Upper lobe of right lung (tissue), 1 donor: ENCODE data around the gene CCNY. TPM values are rescaled to one million over a fixed set of nuclear protein-coding genes. Genes with fewer than 3 reads are reported as not detected.

Experiments used
- ATAC-seq: fragments of 200-7000 bp; cut with Tn5 transposase; one replicate; pipeline ENCODE4 v1.9.1; 2020; ENCODE audit warnings: mild to moderate bottlenecking, moderate library complexity
- DNase-seq: peaks from one replicate; pipeline ENCODE4 v3.0.0-alpha.2; 2020
- H3K27ac ChIP-seq: fragments of 200-600 bp; one replicate; pipeline ENCODE4 v1.8.0; 2022
- H3K27me3 ChIP-seq: fragments of 200-600 bp; one replicate; pipeline ENCODE4 v1.8.0; 2022; ENCODE audit warnings: mild to moderate bottlenecking
- H3K36me3 ChIP-seq: fragments of 200-600 bp; one replicate; pipeline ENCODE4 v1.8.0; 2022
- H3K4me1 ChIP-seq: fragments of 200-600 bp; one replicate; pipeline ENCODE4 v1.8.0; 2022
- H3K4me3 ChIP-seq: fragments of 200-600 bp; one replicate; pipeline ENCODE4 v1.8.0; 2022; ENCODE audit warnings: mild to moderate bottlenecking
- H3K9me3 ChIP-seq: fragments of 200-600 bp; one replicate; pipeline ENCODE4 v1.8.0; 2022
- intact Hi-C: fragments of 100-400 bp; cut with DNase I; formaldehyde crosslinking; loops from one replicate; pipeline ENCODE4 v1.11.0; 2022
- total RNA-seq: library from RNA; stranded (reverse); fragmentation: NEBNext Ultra II Directional; extraction: Animal tissue kit (Norgen Biotek cat#: 25700); gene quantifications from one replicate; pipeline ENCODE4 v1.2.1, GENCODE V29; 2021
- TF ChIP-seq, protein P1 (sequence below): fragments of 200-600 bp; IDR thresholded peaks from one replicate; pipeline ENCODE4 v1.8.0; 2022; ENCODE audit warnings: antibody characterized with exemption
- donor health status: DM: no; HTN: yes; CAD: no; lungs with severe emphysema.

The CCNY gene
- total RNA-seq, 1 donor from 2014 or later, result 85.4 TPM

DNA sequence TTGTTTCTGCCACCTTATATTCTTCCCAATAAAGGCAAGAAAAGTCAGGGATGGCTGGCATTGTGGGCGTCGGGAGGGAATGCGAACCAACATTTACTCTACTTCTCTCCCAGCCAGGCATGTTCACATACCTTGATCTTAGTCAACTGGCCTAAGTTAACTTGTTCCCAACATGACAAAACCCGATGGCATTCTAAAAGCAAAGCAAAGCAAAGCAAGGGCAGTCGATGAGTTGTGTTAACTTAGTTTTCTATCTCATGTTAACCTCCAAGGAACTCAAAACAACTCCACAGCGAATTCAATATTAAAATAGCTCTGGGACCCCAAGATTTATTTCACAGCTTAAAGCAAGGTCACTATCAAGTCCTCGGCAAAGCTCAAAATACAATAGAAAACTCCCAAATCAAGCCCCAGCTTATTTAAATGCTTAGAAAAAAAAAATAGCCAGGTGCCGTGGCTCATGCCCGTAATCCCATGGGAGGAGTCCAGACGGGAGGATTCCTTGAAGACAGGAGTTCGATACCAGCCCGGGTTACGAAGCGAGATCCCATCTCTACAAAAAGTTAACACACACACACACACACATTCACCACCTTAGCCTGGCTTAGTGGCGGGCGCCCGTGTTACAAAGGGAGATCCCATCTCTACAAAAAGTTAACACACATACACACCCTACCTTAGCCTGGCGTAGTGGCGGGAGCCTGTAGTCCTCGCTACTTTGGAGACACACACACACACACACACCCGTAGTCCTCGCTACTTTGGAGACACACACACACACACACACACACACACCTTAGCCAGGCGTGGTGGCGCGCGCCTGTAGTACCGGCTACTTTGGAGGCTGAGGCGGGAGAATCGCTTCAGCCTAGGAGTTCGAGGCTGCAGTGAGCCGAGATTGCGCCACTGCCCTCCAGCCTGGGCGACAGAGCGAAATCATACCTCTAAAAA is 901 bp upstream of the CCNY start:
- H3K27ac ChIP-seq, result peak overlapping the region; percentile 88
- no peak for DNase-seq
- peaks cover 35% of the 10 kb centered on the region for H3K4me1 ChIP-seq
- peak; percentile 4 for ATAC-seq
- TF ChIP-seq, protein P1, sequence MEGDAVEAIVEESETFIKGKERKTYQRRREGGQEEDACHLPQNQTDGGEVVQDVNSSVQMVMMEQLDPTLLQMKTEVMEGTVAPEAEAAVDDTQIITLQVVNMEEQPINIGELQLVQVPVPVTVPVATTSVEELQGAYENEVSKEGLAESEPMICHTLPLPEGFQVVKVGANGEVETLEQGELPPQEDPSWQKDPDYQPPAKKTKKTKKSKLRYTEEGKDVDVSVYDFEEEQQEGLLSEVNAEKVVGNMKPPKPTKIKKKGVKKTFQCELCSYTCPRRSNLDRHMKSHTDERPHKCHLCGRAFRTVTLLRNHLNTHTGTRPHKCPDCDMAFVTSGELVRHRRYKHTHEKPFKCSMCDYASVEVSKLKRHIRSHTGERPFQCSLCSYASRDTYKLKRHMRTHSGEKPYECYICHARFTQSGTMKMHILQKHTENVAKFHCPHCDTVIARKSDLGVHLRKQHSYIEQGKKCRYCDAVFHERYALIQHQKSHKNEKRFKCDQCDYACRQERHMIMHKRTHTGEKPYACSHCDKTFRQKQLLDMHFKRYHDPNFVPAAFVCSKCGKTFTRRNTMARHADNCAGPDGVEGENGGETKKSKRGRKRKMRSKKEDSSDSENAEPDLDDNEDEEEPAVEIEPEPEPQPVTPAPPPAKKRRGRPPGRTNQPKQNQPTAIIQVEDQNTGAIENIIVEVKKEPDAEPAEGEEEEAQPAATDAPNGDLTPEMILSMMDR, result no peak
- H3K27me3 ChIP-seq, result no peaks in the 10 kb centered on the region
- no peaks in the 10 kb centered on the region for H3K9me3 ChIP-seq
- peak overlapping the region; percentile 84 for H3K4me3 ChIP-seq
- intact Hi-C loops, result no loop called here
- no peaks in the 10 kb centered on the region for H3K36me3 ChIP-seq

DNA sequence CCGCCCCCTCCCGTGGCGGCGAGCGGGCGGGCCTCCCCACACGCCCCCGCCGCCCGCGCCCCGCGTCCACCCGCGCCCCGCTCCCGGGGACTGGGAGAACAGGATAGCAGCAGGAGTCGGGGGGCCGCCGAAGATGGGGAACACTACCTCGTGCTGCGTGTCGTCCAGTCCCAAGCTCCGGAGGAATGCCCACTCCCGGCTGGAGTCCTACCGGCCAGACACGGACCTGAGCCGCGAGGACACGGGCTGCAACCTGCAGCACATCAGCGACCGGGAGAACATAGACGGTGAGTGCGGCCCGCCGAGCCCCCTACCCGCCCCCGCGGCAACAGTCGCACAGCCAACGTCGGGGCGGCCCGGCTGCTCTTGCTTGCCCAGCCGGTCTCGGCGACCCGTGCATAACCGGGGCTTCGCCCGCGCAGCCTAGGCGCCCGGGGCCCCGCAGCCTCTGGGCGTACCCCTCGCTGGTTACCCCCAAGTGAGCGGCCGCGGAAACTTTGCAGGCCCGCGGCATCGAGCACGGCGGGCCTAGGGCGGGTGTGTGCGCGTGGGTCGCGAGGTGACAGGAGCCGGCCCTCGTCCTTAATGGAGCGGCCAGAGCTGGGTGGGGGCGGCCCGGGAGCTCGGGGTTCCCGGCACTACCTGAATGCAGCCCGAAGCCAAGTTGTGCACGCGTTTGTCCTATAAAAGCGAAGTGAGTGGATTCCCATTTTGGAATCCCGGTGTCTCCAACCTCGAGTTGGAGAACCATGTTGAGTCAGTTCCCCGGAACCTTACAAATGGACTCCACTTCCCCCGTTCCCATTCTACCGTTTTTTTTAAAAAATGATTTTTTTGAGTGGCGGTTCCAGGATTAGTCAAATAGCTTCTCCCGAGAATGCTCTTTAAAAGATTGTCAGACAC is 863 bp downstream of the CCNY start:
- intact Hi-C loops, result no loop called here
- H3K27me3 ChIP-seq, result no peaks in the 10 kb centered on the region
- peak overlapping the region; percentile 75 for H3K27ac ChIP-seq
- TF ChIP-seq, protein P1, result no peak
- peaks cover 44% of the 10 kb centered on the region for H3K4me1 ChIP-seq
- ATAC-seq, result peak; percentile 53
- peak; percentile 75 for DNase-seq
- no peaks in the 10 kb centered on the region for H3K9me3 ChIP-seq
- H3K4me3 ChIP-seq, result peak overlapping the region; percentile 80
- no peaks in the 10 kb centered on the region for H3K36me3 ChIP-seq

DNA sequence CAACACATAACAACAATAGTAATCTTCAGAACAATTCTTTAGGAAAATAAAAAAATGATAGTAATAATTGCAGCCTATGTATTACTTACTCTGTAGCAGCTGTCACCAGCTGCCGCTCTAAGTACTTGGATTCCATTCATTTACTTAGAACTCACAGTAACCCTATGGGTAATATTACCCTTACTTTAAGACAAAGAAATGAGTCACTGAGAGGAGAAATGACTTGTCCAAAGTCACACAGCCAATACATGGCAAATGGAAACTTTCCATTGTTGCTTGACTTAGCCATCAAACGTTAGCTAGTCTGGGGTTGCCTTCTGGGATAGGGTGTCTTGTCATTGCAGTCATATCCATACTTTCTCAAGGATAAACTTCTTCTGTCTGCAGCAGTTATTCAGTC is 3.6 kb downstream of the CCNY start:
- ATAC-seq, result no peak
- H3K27ac ChIP-seq, result no peak overlapping the region
- no peak for DNase-seq
- no peaks in the 10 kb centered on the region for H3K9me3 ChIP-seq
- no peaks in the 10 kb centered on the region for H3K27me3 ChIP-seq
- H3K4me1 ChIP-seq, result peaks cover 34% of the 10 kb centered on the region
- intact Hi-C loops, result no loop called here
- TF ChIP-seq, protein P1, result no peak
- H3K4me3 ChIP-seq, result no peak overlapping the region
- H3K36me3 ChIP-seq, result no peaks in the 10 kb centered on the region

DNA sequence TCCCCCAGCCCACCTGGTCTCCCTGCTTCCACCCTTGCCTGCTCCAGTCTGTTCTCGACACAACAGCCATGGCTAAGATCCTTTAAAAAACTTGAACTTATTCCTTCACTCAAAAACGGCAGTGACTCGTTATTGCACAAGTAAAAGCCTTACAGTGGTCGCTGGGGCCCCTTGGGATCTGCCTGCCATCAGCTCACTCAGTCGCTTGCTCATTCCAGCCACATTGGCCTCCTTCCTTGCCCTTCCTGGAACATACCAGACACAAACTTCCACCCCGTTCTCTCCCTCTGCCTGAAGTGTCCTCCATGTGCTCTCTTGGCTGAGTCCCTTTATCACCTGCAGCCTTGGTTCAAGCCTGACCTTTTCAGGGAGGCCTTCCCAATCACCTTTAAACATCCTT is 4.7 kb downstream of the CCNY start:
- peaks cover 37% of the 10 kb centered on the region for H3K4me1 ChIP-seq
- H3K27ac ChIP-seq, result no peak overlapping the region
- no peaks in the 10 kb centered on the region for H3K36me3 ChIP-seq
- no peak overlapping the region for H3K4me3 ChIP-seq
- no peak for ATAC-seq
- no peak for DNase-seq
- intact Hi-C loops, result no loop called here
- H3K27me3 ChIP-seq, result no peaks in the 10 kb centered on the region
- no peaks in the 10 kb centered on the region for H3K9me3 ChIP-seq
- TF ChIP-seq, protein P1, result no peak

GRCh38 chr10:35341521-35341920 is 5.2 kb downstream of the CCNY start:
- TF ChIP-seq, protein P1, result no peak
- H3K27ac ChIP-seq, result no peak overlapping the region

More at GRCh38 chr10:35341521-35341920, 5.2 kb downstream of the CCNY start:
- intact Hi-C loops, result no loop called here
- Histone ChIP-seq H3K36me3 (no peaks in the 10 kb centered on the region), H3K4me1 (peaks cover 42% of the 10 kb centered on the region), H3K9me3 (no peaks in the 10 kb centered on the region), H3K4me3 (no peak overlapping the region), H3K27me3 (no peaks in the 10 kb centered on the region)
- ATAC-seq (no peak), DNase-seq (no peak)
